Measurements from ENCODE around the gene SDCBP2. TPM values are rescaled to one million over a fixed set of nuclear protein-coding genes. Genes with fewer than 3 reads are reported as not detected.

SDCBP2 gene
- total RNA-seq, 1 donor from 2014 or later = 2.4 TPM

DNA sequence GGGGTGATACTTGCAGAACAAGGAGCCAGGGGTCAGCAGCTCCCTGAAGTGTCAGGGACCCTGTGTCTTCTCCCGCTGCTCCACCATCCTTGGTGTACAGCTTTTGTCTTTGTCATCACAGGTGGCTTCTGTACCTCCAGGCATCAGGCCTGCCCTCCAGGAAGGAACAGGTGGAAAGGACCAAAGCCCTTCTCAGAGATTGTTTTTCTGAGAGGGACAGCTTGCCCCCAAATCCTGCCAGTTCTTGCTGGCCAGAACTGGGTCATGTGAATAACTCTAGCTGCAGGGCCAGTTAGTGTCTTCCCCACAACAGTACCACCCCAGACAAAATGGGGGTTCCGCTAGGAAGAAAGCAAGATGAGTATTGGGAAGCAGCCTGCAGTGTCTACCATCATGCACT is 31.5 kb downstream of the SDCBP2 start:
- H3K27ac Mint-ChIP-seq (ENCODE audit: unreplicated experiment) = no peak overlapping the region
- H3K4me3 Mint-ChIP-seq = no peak overlapping the region
- no peaks in the 10 kb centered on the region for H3K27me3 Mint-ChIP-seq (ENCODE audit: low read depth)
- H3K36me3 Mint-ChIP-seq (ENCODE audit: low read depth) = no peaks in the 10 kb centered on the region
- H3K9me3 Mint-ChIP-seq = no peaks in the 10 kb centered on the region
- TF ChIP-seq, protein P1, sequence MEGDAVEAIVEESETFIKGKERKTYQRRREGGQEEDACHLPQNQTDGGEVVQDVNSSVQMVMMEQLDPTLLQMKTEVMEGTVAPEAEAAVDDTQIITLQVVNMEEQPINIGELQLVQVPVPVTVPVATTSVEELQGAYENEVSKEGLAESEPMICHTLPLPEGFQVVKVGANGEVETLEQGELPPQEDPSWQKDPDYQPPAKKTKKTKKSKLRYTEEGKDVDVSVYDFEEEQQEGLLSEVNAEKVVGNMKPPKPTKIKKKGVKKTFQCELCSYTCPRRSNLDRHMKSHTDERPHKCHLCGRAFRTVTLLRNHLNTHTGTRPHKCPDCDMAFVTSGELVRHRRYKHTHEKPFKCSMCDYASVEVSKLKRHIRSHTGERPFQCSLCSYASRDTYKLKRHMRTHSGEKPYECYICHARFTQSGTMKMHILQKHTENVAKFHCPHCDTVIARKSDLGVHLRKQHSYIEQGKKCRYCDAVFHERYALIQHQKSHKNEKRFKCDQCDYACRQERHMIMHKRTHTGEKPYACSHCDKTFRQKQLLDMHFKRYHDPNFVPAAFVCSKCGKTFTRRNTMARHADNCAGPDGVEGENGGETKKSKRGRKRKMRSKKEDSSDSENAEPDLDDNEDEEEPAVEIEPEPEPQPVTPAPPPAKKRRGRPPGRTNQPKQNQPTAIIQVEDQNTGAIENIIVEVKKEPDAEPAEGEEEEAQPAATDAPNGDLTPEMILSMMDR (conservative IDR thresholded peaks at IDR 0.05) = no peak
- DNase-seq (ENCODE audit: low read depth, low spot score) = no peak
- no peaks in the 10 kb centered on the region for H3K4me1 Mint-ChIP-seq

DNA sequence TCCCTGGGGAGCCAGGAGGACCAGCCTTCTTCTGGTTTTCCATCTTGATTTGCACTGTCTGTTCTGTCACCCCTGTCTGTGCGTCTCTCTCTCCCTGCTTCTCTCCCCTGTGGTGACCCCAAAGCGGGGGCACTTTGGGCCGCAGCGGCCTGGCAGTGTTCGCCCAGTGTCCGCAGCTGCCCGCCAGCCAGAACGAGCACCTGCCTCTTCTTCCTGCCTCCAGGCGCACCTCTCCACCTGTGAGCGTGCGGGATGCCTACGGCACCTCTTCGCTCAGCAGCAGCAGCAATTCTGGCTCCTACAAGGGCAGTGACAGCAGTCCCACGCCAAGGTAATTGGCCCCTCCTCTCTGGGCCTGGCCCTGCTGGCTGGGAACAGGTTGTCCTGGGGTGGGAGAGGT is 32.0 kb downstream of the SDCBP2 start:
- H3K27me3 Mint-ChIP-seq (ENCODE audit: low read depth) = no peaks in the 10 kb centered on the region
- H3K36me3 Mint-ChIP-seq (ENCODE audit: low read depth) = no peaks in the 10 kb centered on the region
- H3K27ac Mint-ChIP-seq (ENCODE audit: unreplicated experiment) = no peak overlapping the region
- no peak overlapping the region for H3K4me3 Mint-ChIP-seq
- no peaks in the 10 kb centered on the region for H3K9me3 Mint-ChIP-seq
- no peaks in the 10 kb centered on the region for H3K4me1 Mint-ChIP-seq
- TF ChIP-seq, protein P1 (conservative IDR thresholded peaks at IDR 0.05) = no peak
- no peak for DNase-seq (ENCODE audit: low read depth, low spot score)

DNA sequence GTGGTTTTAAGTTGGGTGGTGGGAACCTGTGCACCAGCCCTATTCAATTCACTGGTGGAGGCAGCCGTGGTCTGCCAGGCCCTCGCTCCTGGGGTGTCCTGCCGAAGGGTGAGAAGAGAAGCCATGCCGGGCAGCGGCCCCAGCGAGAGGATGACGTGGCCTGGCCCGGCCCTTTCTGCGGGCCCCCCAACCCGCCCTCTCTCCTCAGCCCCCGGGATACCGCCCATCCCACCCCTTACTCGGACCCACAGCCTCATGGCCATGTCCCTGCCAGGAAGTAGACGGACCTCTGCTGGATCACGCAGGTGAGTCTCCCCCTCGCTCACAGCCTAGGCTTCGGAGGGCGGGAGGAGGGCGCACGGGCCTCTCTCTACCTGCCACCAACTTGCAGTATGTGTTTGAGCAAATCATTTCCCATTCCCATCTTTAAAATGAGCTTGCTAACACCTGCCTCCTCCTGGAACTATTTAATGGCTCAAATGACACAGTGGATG is 32.8 kb downstream of the SDCBP2 start:
- no peaks in the 10 kb centered on the region for H3K27me3 Mint-ChIP-seq (ENCODE audit: low read depth)
- no peaks in the 10 kb centered on the region for H3K9me3 Mint-ChIP-seq
- H3K4me3 Mint-ChIP-seq = no peak overlapping the region
- H3K27ac Mint-ChIP-seq (ENCODE audit: unreplicated experiment) = no peak overlapping the region
- H3K4me1 Mint-ChIP-seq = no peaks in the 10 kb centered on the region
- DNase-seq (ENCODE audit: low read depth, low spot score) = no peak
- H3K36me3 Mint-ChIP-seq (ENCODE audit: low read depth) = no peaks in the 10 kb centered on the region
- TF ChIP-seq, protein P1 (conservative IDR thresholded peaks at IDR 0.05) = no peak

DNA sequence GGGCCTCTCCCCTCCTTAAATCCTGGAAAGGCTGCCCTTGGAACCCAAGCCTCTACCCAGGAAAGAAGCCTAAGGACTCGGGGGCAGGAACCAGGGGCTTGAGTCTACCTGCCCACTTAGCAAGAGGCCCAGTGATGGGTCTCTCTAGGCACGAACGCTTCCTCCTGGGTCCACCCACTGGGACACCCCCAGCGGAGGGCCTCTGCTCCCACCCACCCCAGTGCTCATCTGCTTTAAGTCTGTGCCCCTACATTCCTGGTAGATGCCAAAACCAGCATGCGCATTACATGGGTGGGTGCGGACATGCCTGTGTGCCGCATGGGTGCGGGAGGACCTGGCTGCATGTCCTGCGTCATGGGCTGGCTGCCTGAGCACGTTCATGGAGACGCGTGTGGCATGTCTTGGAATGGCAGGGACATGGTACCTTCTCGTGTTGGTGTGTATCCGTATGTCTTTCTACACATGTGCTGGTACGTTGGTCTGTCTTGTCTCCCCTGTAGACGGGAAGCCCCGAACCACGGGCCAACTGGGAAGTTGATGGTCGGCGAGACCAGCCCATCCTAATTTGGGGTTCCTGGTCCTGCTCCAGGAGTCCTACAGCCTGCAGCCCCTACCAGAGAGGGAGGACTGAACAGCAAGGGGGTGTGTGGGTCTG is 33.5 kb downstream of the SDCBP2 start:
- Mint-ChIP-seq H3K27ac (ENCODE audit: unreplicated experiment) (no peak overlapping the region), H3K4me1 (no peaks in the 10 kb centered on the region), H3K27me3 (ENCODE audit: low read depth) (no peaks in the 10 kb centered on the region), H3K9me3 (no peaks in the 10 kb centered on the region), H3K36me3 (ENCODE audit: low read depth) (no peaks in the 10 kb centered on the region), H3K4me3 (no peak overlapping the region)
- TF ChIP-seq, protein P1 (conservative IDR thresholded peaks at IDR 0.05) = no peak
- DNase-seq (ENCODE audit: low read depth, low spot score) = no peak

DNA sequence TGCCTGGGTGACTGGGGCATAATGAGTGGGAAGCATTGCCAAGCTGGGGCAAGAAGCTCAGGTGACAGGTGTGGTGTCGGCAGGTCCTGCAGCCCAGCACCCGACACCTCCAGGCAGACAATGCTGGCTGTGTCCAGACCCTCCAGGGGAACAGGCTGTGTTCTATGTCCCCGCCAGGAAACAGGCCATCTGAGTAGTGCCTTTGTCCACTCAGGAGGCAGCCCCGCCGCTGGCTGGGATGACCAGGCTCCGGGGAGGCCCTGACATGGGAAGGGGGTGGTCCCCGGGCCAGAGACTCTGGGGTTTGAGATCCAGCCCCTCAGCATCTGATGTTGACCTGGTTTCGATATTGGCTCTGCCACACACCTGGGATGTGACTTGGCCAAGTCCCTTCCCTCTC is 34.4 kb downstream of the SDCBP2 start:
- no peaks in the 10 kb centered on the region for H3K27me3 Mint-ChIP-seq (ENCODE audit: low read depth)
- H3K9me3 Mint-ChIP-seq = no peaks in the 10 kb centered on the region
- H3K4me3 Mint-ChIP-seq = no peak overlapping the region
- TF ChIP-seq, protein P1 (conservative IDR thresholded peaks at IDR 0.05) = no peak
- no peaks in the 10 kb centered on the region for H3K36me3 Mint-ChIP-seq (ENCODE audit: low read depth)
- DNase-seq (ENCODE audit: low read depth, low spot score) = no peak
- no peaks in the 10 kb centered on the region for H3K4me1 Mint-ChIP-seq
- no peak overlapping the region for H3K27ac Mint-ChIP-seq (ENCODE audit: unreplicated experiment)
